Measurements from ENCODE around the gene PPP1R3E.
"Not testable (repeated sequence)": the region's sequence is repeated elsewhere in the genome, so short reads cannot be mapped to it uniquely, and the experiment has no call there.

Gene PPP1R3E, protein sequence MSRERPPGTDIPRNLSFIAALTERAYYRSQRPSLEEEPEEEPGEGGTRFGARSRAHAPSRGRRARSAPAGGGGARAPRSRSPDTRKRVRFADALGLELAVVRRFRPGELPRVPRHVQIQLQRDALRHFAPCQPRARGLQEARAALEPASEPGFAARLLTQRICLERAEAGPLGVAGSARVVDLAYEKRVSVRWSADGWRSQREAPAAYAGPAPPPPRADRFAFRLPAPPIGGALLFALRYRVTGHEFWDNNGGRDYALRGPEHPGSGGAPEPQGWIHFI

DNA sequence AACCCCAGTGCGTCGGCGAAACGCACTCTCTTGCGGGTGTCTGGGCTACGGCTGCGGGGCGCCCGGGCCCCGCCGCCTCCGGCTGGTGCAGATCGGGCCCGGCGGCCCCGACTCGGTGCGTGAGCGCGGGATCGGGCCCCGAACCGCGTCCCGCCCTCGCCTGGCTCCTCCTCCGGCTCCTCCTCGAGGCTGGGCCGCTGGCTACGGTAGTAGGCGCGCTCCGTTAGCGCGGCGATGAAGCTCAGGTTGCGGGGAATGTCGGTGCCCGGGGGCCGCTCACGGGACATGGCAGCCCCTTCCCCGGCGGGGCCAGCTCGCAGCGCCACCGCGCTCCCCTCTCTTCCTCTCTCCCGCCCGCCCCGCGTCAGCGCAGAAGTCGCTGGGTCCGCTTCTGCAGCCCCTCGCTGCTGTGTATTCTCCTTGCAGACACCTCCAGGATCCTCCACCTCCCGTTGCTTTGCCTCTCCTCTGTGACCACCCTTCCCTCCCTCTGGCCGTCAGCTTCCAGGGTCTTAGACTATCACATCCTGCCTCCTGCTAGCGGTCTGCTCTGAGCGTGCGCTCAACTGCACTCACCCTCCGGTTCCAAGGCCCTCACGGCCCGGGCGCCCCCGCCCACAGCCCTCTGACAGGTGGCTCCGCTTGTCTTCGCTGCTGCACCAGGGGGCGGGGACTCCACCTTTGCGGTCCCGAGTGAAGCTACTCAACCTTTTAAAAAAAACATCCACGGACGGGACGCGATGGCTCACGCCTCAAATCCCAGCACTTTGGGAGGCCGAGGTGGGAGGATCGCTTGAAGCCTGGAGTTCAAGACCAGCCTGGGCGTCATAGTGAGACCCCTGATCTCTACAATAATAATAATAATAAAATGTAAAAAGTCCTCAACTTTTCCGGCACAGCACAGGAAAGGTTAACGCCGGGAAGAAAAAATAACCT, at the start of gene PPP1R3E:
Gene PPP1R3E (minus strand): TSS at position 570 of the 936 bp plus-strand sequence. CDS start 283 bp downstream, at position 287.
- DNase-seq: peak; percentile 31 to 48

DNA sequence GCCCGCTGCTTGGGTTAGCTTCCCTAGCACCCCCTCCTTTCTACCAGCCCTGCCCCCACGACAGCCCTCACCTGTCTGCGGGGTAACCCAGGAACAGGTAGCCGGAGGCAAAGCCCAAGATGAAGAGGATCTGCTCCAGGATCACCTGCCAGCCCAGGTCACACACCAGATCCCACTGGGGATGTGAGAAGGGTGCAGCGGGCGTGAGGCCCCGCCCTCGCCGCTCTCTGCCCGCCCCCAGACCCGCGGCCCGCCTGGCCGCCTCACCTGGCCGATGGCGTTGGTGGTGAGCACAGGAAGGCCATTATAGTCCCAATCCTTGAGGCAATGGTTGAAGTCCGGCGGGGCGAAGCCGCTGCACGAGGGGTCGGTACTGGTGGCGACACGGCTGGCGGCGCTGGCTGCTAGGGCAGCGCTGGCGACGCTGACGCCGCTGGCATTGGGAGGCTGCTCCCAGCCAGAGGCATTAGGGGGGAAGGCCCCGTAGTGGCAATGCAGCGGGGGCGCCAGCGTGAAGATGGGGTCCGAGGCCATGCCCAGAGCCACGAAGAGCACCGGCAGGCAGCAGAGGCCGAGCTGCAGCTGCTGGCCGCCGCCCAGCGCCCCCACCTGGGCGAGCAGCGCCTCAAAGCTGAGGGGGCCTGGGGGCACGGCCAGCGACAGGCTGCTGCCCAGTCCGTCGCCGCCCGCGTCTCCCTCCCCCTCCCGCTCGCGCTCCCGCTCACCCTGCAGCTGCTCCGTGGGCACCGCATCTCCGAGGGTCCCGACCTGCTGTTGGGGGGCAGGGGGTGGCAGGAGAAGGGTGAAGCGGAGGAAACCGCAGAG, 49.2 kb upstream of the PPP1R3E start:
- DNase-seq: no peak

DNA sequence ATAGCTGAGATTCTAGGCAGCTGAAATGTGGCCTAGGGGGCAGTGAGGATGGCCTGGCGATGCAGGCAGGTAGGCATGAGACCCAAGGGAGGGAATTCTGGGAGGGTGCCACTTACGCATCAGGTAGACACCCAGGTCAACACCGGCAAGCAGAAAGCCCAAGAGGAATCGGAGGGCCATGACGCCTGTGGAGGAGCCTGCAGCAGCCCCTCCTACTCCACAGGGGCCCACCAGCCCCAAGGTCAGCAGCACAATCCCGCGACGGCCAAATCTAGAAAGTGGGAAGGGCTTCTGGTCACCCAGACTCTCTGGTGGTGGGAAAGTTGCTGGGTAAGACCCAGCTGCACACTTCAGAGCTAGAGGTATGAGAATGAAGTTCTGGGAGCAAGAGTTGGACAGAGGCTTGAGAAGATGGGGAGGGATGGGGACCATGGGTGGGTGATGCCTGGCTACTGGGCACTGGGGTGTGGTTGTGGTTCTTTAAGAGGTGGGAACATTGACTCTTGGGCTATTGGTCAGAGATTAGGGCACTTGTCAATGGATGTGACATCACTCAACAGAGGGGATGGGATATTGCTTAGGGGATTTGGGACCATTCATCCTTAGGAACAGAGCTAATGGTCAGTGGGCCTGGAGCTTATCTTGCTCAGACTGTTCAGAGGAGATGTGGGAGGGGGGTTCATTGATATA, 46.6 kb upstream of the PPP1R3E start:
- no peak for DNase-seq

DNA sequence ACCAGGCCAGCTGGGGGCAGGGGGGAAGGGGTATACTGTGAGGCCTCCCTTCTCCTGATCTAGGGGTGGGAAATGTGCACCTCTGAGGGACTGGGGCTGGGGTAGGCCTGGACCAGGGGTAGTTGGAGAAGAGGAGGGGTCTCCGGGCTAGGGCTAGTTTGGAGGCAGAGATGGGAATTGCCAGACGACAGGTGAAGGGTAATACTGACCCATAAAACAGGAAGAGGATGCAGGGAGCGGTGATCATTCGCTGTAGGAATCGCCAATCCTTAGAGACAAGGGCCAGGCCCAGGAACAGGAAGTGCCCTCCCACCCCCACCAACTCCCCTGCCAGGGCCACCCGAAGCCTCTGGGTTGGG, 45.6 kb upstream of the PPP1R3E start:
- DNase-seq: no peak

DNA sequence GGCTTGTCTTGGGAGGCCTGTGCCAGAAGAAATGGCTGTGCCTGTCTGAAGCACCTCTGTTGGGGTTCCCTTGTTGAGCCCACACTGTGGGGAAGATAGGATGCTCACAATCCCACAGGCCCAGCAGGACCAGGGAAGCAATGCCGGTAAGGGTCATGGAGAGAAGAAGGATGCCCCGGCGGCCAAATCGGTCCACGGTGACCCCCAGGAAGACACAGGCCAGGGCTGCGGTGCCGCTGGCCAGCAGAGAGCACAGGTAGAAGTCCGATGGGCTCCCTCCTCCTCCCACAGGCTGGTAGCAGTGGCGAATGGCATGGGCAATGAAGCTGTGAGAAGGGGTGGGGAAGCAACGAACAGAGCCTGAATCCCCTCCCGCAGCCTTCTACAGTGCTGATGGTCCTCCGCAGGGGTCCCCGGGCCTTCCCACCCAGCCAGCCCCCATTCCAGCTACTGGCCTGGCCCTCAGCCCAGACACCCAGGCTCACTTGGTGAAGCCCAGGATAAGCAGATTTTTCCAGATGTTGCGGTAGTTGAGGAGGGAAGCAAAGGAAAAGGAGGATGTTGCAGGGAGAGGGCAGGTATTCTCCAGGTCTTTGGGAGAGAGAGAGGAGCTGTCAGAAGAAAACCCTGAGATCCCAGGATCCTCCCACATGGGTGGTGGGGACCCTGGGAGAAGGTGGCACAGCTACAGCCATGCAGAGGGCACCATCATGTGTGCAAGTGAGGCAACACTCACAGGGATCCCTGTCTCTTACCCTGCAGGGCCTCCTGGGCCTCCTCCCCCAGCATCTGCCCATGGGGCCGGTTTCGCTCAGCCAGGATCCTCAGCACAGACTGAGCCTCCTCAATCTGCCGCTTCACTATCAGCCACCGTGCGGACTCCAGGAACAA, 45.0 kb upstream of the PPP1R3E start:
- no peak for DNase-seq

DNA sequence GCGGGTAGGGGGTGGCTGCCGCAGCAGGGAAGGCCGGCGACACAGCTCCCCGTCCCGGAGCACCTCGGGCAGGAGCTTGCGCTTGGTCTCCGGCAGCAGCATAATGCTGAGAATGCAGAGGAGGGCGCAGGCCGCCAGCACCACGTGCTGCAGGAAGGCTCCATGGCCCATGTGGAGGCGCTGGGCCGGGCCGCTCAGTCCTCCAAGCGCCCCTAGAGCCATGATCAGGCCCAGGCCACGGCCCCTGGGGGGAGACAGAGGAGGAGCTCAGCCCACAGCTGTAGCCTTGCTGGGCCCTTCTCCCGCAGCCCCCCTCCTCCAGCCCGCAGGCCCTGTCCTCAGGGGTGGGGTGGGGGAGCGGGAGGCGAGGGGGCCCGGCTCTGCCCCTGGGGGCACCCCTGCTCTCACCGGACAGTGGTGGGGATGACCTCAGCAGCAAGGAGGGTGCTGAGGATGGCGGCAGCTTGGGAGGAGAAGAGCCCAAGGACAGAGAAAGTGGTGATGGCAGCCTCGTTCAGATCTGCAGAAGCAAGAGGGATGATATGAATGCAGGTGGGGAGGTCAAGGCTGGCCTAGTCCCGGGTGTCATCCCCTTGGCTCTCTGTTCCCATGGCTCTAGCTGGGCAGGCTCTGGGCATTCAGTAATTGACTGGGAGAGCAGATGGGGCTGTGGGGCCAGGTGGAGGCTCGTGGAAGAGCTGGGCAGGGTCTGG, 44.2 kb upstream of the PPP1R3E start:
- no peak for DNase-seq

DNA sequence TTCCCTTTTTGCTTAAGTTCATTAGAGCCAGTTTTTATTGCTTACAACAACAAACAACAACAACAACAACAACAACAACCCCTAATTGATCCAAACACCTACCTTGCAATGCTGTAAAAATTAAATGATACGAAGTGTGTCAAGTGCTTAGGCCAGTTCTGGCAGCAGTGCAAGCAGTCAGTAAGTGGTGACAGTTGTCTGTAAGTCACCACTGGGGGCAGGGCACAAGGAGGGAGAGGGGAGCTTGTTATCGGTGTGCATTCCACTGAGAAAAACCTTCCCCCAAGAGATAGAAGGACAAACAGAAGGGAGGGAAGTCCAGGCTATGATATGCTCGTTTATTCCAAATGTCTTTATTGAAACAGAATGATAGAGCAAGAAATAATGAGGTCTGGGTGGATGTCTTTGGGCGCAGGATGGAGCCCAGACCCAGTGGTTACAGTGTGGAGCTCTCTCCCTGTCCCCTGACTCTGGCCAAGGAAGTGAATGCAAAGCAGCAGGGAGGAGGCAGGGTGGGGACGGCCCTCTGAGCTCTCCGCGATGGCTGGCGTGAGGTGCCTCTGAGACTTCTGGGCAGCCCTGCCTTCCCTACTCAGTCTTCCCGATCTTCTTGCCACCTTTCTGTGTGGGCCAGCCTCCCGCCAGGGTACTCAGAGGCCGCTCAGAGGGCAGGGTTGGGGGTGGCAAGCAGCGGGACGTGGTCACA, 43.5 kb upstream of the PPP1R3E start:
- no peak for DNase-seq

DNA sequence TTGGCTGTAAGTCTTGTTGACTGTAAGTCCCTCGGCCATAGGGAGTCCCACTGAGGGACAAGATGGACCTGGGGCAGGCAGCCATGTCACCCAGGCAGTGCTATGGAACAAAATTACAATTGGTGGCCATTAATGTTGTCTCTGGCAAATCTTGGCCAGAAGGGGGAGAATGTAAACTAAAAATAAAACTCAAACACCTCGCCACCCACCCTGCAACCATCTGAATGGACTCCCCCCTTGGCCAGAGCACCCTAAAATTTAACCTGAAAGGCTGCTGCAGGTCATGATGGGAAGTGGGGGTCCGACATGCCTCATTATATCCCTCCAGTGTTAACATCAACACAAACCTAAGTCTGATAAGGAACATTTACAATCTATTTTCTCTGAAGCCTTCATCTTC, 41.8 kb upstream of the PPP1R3E start:
- no peak for DNase-seq

DNA sequence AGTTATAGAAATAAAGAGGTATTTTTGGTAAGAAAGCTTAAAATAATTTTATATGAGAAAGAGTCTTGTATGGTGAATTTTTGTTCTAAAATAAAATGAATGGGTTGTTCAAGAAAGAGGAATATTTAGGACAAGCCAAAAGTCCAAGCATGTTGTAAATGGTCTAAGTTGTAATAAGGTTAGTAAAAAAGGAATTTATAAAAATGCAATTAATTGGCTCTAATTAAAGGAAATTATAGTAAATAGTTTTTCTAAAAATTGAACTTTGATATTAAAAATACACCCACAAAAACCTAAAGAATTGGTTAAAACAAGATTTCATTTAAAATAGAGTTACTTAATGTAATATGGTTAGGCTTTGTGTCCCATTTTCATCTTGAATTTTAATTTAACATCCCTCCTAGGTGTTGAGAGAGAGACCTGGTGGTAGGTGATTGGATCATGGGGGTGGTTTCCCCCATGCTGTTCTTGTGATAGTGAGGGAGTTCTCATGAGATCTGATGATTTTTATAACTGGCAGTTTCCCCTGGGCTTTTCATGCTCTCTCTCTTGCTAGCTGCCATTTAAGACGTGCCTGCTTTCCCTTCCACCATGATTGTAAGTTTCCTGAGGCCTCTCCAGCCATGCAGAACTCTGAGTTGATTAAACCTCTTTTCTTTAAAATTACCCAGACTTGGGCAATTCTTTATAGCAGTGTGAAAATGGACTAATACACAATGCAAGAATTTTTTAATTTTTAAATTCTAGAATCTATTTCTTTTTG, 37.0 kb upstream of the PPP1R3E start:
- peak in 1 of 2 experiments; percentile 15 for DNase-seq

DNA sequence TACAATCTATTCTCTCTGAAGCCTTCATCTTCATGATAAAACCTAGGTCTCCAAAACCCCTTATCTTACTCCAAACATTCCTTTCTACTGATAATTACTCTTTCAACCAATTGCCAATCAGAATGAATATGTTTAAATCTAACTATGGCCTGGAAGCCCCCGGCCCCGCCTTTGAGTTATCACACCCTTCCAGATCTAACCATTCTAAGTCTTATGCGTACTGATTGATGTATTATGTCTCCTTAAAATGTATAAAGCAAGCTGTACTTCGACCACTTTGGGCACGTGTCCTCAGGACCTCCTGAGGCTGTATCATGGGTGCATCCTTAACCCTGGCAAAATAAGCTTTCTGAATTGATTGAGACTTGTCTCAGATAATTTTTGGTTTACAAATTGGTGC, 33.0 kb upstream of the PPP1R3E start:
- DNase-seq: no peak

DNA sequence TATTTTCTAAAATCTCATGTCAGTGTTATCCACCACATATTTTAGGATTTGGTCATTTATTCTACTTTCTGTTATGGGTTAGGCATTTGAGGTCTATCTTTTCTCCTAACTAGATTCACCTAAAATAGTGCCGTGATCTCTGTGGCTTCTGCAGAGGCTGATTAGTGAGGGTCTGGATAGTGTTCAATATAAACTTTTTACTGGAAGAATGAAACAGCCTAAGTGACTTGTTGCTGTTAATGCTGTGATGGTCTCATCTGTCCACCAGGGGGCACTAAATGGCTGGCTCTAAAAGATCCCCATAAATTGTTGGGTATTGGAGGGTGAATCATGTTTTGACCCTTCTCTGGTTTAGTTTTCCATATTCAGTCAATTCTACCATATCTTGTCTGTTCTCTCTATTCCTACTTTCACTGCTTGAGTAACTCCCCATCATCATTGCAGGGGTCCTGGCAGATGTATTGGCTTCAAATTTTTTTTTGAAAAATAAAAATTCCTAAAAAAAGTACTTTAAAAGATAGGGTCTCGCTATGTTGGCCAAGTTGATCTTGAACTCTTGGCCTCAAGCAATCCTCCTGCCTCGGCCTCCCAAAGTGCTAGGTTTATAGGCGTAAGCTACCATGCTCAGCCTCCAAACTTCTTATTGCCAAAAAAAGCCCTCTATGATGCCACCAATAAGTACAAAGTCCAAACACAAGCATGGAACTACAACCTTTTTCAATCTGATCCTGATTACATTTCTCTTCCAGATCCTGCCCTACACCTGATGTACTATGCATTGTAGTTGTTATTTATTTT, 25.5 kb upstream of the PPP1R3E start:
- peak in 1 of 2 experiments; percentile 67 for DNase-seq

DNA sequence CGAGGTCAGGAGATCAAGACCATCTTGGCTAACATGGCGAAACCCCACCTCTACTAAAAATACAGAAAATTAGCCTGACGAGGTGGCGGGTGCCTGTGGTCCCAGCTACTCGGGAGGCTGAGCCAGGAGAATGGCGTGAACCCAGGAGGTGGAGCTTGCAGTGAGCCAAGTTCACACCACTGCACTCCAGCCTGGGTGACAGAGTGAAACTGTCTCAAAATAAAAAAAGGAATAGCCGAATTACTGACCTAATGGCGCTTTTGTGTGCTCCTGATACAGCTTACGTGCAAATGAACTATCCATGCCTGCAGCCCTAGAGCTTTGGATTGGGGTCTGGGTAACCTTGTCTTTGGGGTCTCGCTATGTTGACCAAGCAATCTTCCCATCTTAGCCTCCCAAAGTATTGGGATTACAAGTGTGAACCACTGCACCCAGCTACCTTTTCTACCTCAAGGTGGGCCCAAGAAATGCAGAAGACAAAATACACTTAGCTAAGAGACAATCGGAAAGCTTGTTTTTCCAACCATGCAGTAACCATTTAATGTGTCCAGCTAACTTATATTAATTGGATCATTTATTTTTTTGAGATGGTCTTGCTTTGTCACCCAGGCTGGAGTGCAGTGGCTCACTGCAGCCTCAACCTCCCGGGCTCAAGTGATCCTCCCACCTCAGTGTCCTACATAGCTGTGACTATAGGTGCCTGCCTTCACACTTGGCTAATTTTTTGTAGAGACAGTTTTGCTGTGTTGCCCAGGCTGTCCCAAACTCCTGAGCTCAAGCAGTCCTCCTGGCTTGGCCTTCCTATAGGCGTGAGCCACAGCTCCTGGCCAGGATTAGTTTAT, 24.1 kb upstream of the PPP1R3E start:
- no peak for DNase-seq

DNA sequence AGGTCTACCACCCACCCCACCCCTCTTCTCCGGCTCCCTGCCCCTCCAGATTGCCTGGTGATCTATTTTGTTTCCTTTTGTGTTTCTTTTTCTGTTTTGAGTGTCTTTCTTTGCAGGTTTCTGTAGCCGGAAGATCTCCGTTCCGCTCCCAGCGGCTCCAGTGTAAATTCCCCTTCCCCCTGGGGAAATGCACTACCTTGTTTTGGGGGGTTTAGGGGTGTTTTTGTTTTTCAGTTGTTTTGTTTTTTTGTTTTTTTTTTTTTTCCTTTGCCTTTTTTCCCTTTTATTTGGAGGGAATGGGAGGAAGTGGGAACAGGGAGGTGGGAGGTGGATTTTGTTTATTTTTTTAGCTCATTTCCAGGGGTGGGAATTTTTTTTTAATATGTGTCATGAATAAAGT, 23.1 kb upstream of the PPP1R3E start:
- not testable (repeated sequence) for DNase-seq

DNA sequence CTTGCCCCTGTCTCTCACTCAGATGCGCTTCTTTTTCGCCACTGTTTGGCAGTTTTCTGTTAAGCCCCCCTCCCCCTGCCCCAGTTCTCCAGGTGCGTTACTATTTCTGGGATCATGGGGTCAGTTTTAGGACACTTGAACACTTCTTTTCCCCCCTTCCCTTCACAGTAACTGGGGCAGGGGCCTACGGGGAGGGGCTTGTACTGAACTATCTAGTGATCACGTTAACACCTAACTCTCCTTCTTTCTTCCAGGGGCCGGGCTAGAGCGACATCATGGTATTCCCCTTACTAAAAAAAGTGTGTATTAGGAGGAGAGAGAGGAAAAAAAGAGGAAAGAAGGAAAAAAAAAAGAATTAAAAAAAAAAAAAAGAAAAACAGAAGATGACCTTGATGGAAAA, 22.3 kb upstream of the PPP1R3E start:
- DNase-seq: no peak

DNA sequence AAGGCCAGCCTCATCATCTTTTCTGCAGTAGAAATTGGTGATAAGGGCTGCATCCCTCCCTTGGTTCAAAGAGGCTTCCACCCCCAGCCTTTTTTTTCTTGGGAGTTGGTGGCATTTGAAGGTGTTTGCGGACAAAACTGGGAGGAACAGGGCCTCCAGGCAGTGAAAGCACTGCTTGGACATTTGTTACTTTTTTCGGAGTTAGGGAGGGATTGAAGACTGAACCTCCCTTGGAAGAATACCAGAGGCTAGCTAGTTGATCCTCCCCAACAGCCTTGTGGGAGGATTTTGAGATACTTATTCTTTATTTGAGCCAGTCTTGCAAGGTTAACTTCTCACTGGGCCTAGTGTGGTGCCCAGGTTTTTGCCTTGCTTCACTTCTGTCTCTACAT, 21.8 kb upstream of the PPP1R3E start:
- DNase-seq: no peak

DNA sequence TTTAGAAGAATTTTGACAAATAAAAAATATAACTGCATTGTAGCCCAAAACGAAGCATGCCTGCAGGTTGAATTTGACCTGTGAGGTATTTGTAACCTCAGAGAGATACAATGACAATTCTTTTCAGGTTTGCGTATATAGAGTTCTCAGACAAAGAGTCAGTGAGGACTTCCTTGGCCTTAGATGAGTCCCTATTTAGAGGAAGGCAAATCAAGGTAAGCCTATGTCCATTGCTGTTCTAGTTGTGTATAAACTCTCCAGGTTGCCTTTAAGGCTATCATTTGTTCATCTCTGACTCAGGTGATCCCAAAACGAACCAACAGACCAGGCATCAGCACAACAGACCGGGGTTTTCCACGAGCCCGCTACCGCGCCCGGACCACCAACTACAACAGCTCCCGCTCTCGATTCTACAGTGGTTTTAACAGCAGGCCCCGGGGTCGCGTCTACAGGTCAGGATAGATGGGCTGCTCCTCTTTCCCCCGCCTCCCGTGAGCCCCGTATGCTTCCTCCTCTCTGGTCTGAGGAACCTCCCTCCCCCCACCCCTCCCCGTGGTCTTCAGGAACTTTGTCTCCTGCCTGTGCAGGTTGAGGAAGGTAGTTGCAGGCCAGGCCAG, 21.3 kb upstream of the PPP1R3E start:
- no peak for DNase-seq
